HG03460 (cell line): ENCODE measurements around the gene SLC9B2.
"Not testable (repeated sequence)": the region's sequence is repeated elsewhere in the genome, so short reads cannot be mapped to it uniquely, and the experiment has no call there.

Experiments used
- ATAC-seq: cut with Tn5 transposase; IDR thresholded peaks from one replicate; pipeline ENCODE4 v1.9.1; 2021; ENCODE audit not compliant: unreplicated experiment

The SLC9B2 gene

GRCh38 chr4:103019308-103020124, 57.0 kb downstream of the SLC9B2 start, which contains the start of gene SLC9B1:
Gene SLC9B1, minus strand, starts transcription at chr4:103019705. Its CDS starts 27,994 bp downstream, at chr4:102991711.
- peak; percentile 99 for ATAC-seq

GRCh38 chr4:103018391-103019307, 57.9 kb downstream of the SLC9B2 start:
- ATAC-seq: no peak

GRCh38 chr4:103012551-103012950, 64.0 kb downstream of the SLC9B2 start:
- no peak for ATAC-seq

- no peak for ATAC-seq
These were observed 64.5 kb downstream of the SLC9B2 start for GRCh38 chr4:103012060-103012459.

- ATAC-seq: no peak
These were observed 65.1 kb downstream of the SLC9B2 start for GRCh38 chr4:103011378-103012025.

GRCh38 chr4:103010804-103011203, 65.8 kb downstream of the SLC9B2 start:
- ATAC-seq: no peak

GRCh38 chr4:103008875-103009729, 67.5 kb downstream of the SLC9B2 start:
- ATAC-seq: peak; percentile 82

- ATAC-seq: no peak
These were observed 74.0 kb downstream of the SLC9B2 start for GRCh38 chr4:103002551-103002950.

GRCh38 chr4:102994803-102995202, 81.8 kb downstream of the SLC9B2 start:
- no peak for ATAC-seq

GRCh38 chr4:102993985-102994384, 82.6 kb downstream of the SLC9B2 start:
- not testable (repeated sequence) for ATAC-seq

- ATAC-seq: no peak
These were observed 88.0 kb downstream of the SLC9B2 start for GRCh38 chr4:102988429-102989020.

GRCh38 chr4:102981005-102981404, 95.6 kb downstream of the SLC9B2 start:
- ATAC-seq: no peak
